VCaP (cell line): ENCODE measurements around the gene PWP1.

Source experiments
- H3K27ac ChIP-seq: fragments of 450-650 bp; 2 replicates; pipeline ENCODE4 v1.5.1; 2017
- CTCF ChIP-seq: fragments of 450-650 bp; conservative IDR thresholded peaks from 2 replicates; pipeline ENCODE4 v1.5.1; 2017; ENCODE audit warnings: mild to moderate bottlenecking, moderate library complexity

PWP1 gene

DNA sequence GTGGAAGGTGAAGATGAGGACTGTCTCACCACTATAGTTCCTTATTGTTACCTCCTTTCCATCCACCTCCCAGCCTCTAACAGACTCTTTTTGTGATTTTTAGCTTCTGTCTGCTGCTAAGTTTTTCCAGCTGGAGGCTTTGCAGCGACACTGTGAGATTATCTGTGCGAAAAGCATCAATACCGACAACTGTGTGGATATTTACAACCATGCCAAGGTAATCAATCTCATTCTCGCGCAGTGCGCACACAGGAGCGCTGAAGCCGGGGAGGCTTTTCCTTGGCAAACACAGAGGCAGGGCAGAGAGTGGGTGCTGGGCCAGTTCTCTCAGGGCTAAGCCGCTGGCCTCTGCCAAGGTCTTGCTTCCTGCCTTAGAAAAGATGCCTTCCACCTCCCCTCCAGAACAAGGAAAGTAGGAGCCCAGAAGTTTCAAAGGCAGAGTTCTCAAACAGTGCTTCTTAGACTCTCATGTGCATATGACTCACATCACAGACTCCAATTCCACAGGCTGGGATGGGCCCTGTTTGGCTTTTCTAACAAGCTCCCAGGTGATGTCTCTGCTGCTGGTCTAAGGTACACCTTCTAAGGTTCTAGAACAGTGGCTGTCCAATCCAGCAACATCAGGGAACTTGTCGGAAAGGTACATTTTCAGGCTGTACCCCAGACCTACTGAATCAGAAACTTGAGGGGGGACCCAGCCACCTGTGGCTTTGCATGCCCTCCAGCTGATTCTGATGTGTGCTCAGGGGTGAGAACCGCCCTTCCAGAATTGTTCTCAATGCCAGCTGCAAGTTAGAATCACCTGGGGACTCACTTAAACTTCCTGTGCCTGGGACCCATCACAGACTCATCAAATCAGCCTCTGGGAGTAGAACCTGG is 33.8 kb upstream of the PWP1 start:
- no peak overlapping the region for H3K27ac ChIP-seq
- no peak for TF ChIP-seq CTCF

- H3K27ac ChIP-seq, result no peak overlapping the region
- TF ChIP-seq CTCF, result no peak
These were observed 32.1 kb upstream of the PWP1 start for GRCh38 chr12:107653519-107653918.

DNA sequence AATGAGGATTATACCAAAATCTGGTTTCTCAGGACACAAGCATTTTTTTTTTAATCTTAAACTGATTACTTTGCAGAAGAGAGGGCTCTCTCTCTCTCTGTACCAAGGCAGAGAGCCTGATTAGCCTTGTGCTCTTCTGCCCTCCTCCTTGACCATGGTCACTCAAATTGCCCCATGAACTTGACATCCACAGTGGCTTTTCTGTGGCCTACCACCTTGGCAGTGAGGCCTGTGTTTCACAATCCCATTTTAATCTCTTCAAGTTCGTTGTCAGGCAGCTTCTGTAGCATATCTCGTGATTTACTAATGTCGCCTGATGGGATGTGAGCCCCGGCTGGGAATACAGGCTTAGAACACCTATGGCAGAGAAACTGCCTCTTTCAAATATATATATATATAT is 30.7 kb upstream of the PWP1 start:
- H3K27ac ChIP-seq, result no peak overlapping the region
- no peak for TF ChIP-seq CTCF

DNA sequence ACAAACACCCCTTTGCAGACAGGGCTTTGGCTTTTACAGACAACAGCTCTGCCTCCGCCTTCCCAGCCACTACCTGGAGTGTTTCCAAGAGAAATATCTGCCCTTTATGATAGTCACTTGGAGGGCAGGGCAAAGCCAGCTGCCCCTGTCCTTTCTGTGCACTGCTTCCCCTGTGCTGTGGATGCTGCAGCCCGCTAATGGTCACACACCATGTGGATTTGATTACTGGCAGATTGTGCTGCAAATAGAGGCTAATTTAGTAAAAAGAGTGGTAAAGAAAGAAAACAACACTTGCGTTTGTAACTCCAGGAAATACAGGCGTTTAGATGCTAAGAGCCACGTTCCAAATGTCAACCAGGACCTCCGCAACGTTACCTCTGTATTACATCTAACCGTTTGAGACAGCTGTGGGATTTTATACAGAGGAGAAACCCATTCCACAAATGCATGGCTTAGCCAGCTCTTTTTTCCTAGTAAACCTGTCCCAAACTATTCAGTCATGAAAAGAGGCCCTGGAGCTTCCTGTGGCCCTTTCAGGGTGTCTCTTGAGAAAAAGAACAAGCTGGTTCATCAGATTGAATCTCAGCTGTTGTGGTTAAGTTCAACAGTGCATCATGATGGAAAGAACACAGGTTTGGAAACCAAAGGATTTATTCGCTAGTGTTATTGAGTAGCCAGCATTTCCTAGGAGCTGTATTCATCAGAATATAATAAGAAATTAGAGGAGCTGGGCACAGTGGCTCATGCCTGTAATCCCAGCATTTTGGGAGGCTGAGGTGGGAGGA is 30.1 kb upstream of the PWP1 start:
- TF ChIP-seq CTCF, result no peak

GRCh38 chr12:107656302-107656701 is 29.3 kb upstream of the PWP1 start:
- no peak overlapping the region for H3K27ac ChIP-seq
- no peak for TF ChIP-seq CTCF

More for the DNA sequence above, 30.1 kb upstream of the PWP1 start:
- no peak overlapping the region for H3K27ac ChIP-seq

DNA sequence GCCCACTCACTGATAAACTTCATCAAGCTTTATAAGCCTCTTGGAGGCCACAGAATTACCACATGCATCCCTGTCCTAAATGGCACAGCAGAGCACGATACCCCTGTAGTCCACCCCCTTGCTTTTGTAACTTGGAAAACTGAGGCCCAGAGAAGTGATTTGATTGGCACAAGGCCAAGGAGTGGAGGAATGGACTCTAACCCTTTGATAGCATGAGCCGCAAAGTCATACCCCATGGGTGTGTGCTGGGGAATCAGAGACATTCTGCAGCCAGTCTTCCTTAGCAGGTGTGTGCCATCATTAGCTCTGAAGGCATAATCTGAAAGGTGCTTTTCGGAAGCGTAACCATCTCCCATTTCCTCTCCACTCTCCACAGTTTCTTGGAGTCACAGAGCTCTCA is 28.5 kb upstream of the PWP1 start:
- TF ChIP-seq CTCF, result no peak
- no peak overlapping the region for H3K27ac ChIP-seq

DNA sequence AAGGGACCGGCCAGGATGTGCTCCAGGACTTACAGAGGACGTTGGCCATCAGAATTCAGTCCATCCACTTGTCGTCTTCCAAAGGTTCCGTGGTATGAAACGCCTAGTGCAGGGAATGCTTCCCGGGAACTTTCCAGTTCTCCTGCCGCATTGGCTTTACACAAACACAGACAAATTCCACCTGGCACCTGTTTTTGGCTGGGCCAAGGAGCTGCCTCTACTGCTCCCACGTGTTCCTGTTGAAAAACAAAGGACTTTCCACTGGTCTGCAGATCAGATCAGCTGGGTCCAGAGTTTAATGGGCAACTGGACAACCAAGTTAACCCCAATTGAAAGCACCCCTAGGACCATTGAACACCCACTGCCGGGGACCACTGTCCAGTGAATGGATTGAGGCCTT is 28.0 kb upstream of the PWP1 start:
- no peak overlapping the region for H3K27ac ChIP-seq
- TF ChIP-seq CTCF, result no peak
